Uterus (tissue), 4 donors: ENCODE measurements around the gene SAMD4A. TPM values are rescaled to one million over a fixed set of nuclear protein-coding genes. Genes with fewer than 3 reads are reported as not detected.

Experiments
- DNase-seq, 2 donors: peaks; one replicate each; pipeline ENCODE4 v3.0.0-alpha.2; 2019 to 2020
- H3K27ac ChIP-seq, 2 donors: fragments of 200-600 bp; sonication (generic); 1 replicate in 1 of 2; 2 replicates in 1 of 2; pipeline ENCODE4 v1.5.1; 2016 to 2018
- H3K27me3 ChIP-seq, 2 donors: fragments of 200-600 bp; sonication (generic); one replicate each; pipeline ENCODE4 v1.5.1; 2018 to 2019; ENCODE audit warnings: control low read depth in 1 of 2
- H3K36me3 ChIP-seq, 2 donors: fragments of 200-600 bp; sonication (generic); one replicate each; pipeline ENCODE4 v1.5.1; 2019; ENCODE audit warnings: control low read depth in 1 of 2
- H3K4me1 ChIP-seq, 2 donors: fragments of 200-600 bp; sonication (generic); one replicate each; pipeline ENCODE4 v1.5.1; 2018 to 2019; ENCODE audit warnings: control low read depth in 1 of 2
- H3K4me3 ChIP-seq, 2 donors: fragments of 200-600 bp; sonication (generic); 1 replicate in 1 of 2; 2 replicates in 1 of 2; pipeline ENCODE4 v1.5.1; 2018 to 2019; ENCODE audit warnings: mild to moderate bottlenecking in 1 of 2
- H3K9me3 ChIP-seq, 2 donors: fragments of 200-600 bp; sonication (generic); one replicate each; pipeline ENCODE4 v1.5.1; 2019; ENCODE audit warnings: control low read depth in 1 of 2
- CTCF ChIP-seq, 4 experiments: fragments of 200-600 bp in 2 of 4; fragments of 450-650 bp in 2 of 4; sonication (generic) in 2 of 4; IDR thresholded peaks; one replicate each; pipeline ENCODE4 v1.5.1; 2016 to 2019; ENCODE audit warnings: antibody characterized with exemption in 4 of 4, mild to moderate bottlenecking in 2 of 4, moderate library complexity in 1 of 4
- POLR2A ChIP-seq, 2 donors: fragments of 450-650 bp; IDR thresholded peaks; one replicate each; pipeline ENCODE4 v1.6.1; 2016; ENCODE audit warnings: antibody characterized with exemption in 2 of 2, mild to moderate bottlenecking in 1 of 2, moderate library complexity in 1 of 2
- intact Hi-C: fragments of 100-400 bp; cut with DNase I; formaldehyde crosslinking; loops from one replicate; pipeline ENCODE4 v1.15.1; 2023; ENCODE audit warnings: low total_unique reads
- total RNA-seq, 4 donors: library from RNA; depleted of rRNA in 3 of 4; stranded (reverse); fragments of >200 nt in 3 of 4; gene quantifications; one replicate each; pipeline versions ENCODE4 v1.1.0 to v1.2.4, GENCODE V29; 2014 to 2023
- donor health status: DM: yes; HTN: yes; CAD: no.

The SAMD4A gene
- total RNA-seq, 4 donors from 2014 or later, result 46.9 to 67.8 (median 55.0) TPM

GRCh38 chr14:54768501-54769129 lies 201.7 kb downstream of the SAMD4A start:
- no peaks in the 10 kb centered on the region for H3K27me3 ChIP-seq
- peaks cover 4 to 5% of the 10 kb centered on the region in 2 donors for H3K4me1 ChIP-seq
- DNase-seq, result no peak
- H3K27ac ChIP-seq, result no peak overlapping the region
- no peak for TF ChIP-seq POLR2A (IDR thresholded peaks at IDR 0.05)
- no peak for TF ChIP-seq CTCF (IDR thresholded peaks at IDR 0.05)
- intact Hi-C loops, result no loop called here
- no peaks in the 10 kb centered on the region for H3K36me3 ChIP-seq
- H3K9me3 ChIP-seq, result no peaks in the 10 kb centered on the region
- H3K4me3 ChIP-seq, result no peak overlapping the region

- intact Hi-C loops, result loop anchor here (5.0 kb wide), 1 partner anchor 203 kb away; the partner anchor contains the start of gene SAMD4A
- TF ChIP-seq POLR2A (IDR thresholded peaks at IDR 0.05) (no peak), CTCF (IDR thresholded peaks at IDR 0.05) (no peak)
Measured at GRCh38 chr14:54769951-54770863, 203.3 kb downstream of the SAMD4A start.

GRCh38 chr14:54771411-54772027 lies 204.6 kb downstream of the SAMD4A start:
- intact Hi-C loops, result loop anchor here (5.0 kb wide), 1 partner anchor 204 kb away; the partner anchor contains the start of gene SAMD4A
- no peaks in the 10 kb centered on the region for H3K27me3 ChIP-seq
- no peak overlapping the region for H3K4me3 ChIP-seq
- DNase-seq, result no peak
- H3K4me1 ChIP-seq, result peaks cover 5 to 6% of the 10 kb centered on the region in 2 donors
- H3K27ac ChIP-seq, result peak overlapping the region; percentile 95 to 97
- no peak for TF ChIP-seq POLR2A (IDR thresholded peaks at IDR 0.05)
- no peak for TF ChIP-seq CTCF (IDR thresholded peaks at IDR 0.05)
- H3K36me3 ChIP-seq, result no peaks in the 10 kb centered on the region
- H3K9me3 ChIP-seq, result no peaks in the 10 kb centered on the region

More at GRCh38 chr14:54769951-54770863, 203.3 kb downstream of the SAMD4A start:
- Histone ChIP-seq H3K4me3 (no peak overlapping the region), H3K9me3 (no peaks in the 10 kb centered on the region), H3K4me1 (peaks cover 5 to 6% of the 10 kb centered on the region in 2 donors), H3K27me3 (no peaks in the 10 kb centered on the region), H3K27ac (peak overlapping the region in 1 of 2 donors; percentile 95), H3K36me3 (no peaks in the 10 kb centered on the region)
- DNase-seq, result no peak

- intact Hi-C loops, result loop anchor here (5.0 kb wide), 1 partner anchor 205 kb away; the partner anchor contains the start of gene SAMD4A
- no peak for DNase-seq
- H3K27me3 ChIP-seq, result no peaks in the 10 kb centered on the region
- TF ChIP-seq POLR2A (IDR thresholded peaks at IDR 0.05) (no peak), CTCF (IDR thresholded peaks at IDR 0.05) (no peak)
- no peak overlapping the region for H3K4me3 ChIP-seq
- no peaks in the 10 kb centered on the region for H3K36me3 ChIP-seq
- H3K27ac ChIP-seq, result peak overlapping the region; percentile 95 to 97
- H3K4me1 ChIP-seq, result peaks cover 5 to 6% of the 10 kb centered on the region in 2 donors
- H3K9me3 ChIP-seq, result no peaks in the 10 kb centered on the region
Measured at GRCh38 chr14:54772451-54772881, 205.5 kb downstream of the SAMD4A start.
